Tibial nerve (tissue), 4 donors: Measurements from ENCODE around the gene EMX2. TPM values are rescaled to one million over a fixed set of nuclear protein-coding genes. Genes with fewer than 3 reads are reported as not detected.

Experiments
- DNase-seq, 2 donors: peaks; one replicate each; pipeline ENCODE4 v3.0.0-alpha.2; 2019; ENCODE audit warnings: low spot score in 2 of 2
- H3K27ac ChIP-seq, 4 donors: fragments of 200-600 bp; sonication (generic) in 3 of 4; one replicate each; pipeline ENCODE4 v1.5.1; 2017 to 2019; ENCODE audit warnings: mild to moderate bottlenecking in 1 of 4
- H3K27me3 ChIP-seq, 2 donors: fragments of 200-600 bp; sonication (generic) in 1 of 2; one replicate each; pipeline versions ENCODE4 v1.5.1 to v1.6.0; 2017 to 2019
- H3K36me3 ChIP-seq, 3 donors: fragments of 200-600 bp; sonication (generic); one replicate each; pipeline ENCODE4 v1.5.1; 2018 to 2019
- H3K4me1 ChIP-seq, 4 donors: fragments of 200-600 bp; sonication (generic) in 3 of 4; one replicate each; pipeline ENCODE4 v1.5.1; 2017 to 2019
- H3K4me3 ChIP-seq, 4 donors: fragments of 200-600 bp; sonication (generic) in 3 of 4; one replicate each; pipeline ENCODE4 v1.5.1; 2017 to 2019; ENCODE audit warnings: mild to moderate bottlenecking in 1 of 4, moderate library complexity in 1 of 4
- H3K9me3 ChIP-seq, 4 donors: fragments of 200-600 bp; sonication (generic) in 3 of 4; one replicate each; pipeline ENCODE4 v1.5.1; 2017 to 2019
- CTCF ChIP-seq, 5 experiments: fragments of 200-600 bp in 3 of 5; fragments of 450-650 bp in 2 of 5; sonication (generic) in 3 of 5; IDR thresholded peaks; one replicate each; pipeline ENCODE4 v1.5.1; 2016 to 2019; ENCODE audit warnings: antibody characterized with exemption in 5 of 5, mild to moderate bottlenecking in 3 of 5, moderate library complexity in 2 of 5
- EP300 ChIP-seq, 2 donors: sonication (generic); formaldehyde crosslinking; IDR thresholded peaks; one replicate each; pipeline ENCODE4 v1.6.1; 2017; ENCODE audit warnings: antibody characterized with exemption in 2 of 2, mild to moderate bottlenecking in 1 of 2
- POLR2A ChIP-seq, 2 donors: fragments of 450-650 bp; IDR thresholded peaks; one replicate each; pipeline ENCODE4 v1.6.1; 2017; ENCODE audit warnings: antibody characterized with exemption in 2 of 2, mild to moderate bottlenecking in 2 of 2, moderate library complexity in 2 of 2
- WGBS, 2 donors: methylation state at CpG; one replicate each; pipeline ENCODE4 v1.1.5; 2018; 5-methylcytosine and 5-hydroxymethylcytosine counted together
- total RNA-seq, 4 donors: library from RNA; depleted of rRNA; stranded (reverse); fragments of >200 nt; gene quantifications; one replicate each; pipeline ENCODE4 v1.1.0, GENCODE V29; 2016

EMX2 gene
- total RNA-seq, 4 donors from 2014 or later = 0.44 to 2.3 (median 1.1) TPM

GRCh38 chr10:117552156-117552631 is 9.6 kb downstream of the EMX2 start:
- H3K36me3 ChIP-seq = no peaks in the 10 kb centered on the region
- TF ChIP-seq EP300 (IDR thresholded peaks at IDR 0.05) (no peak), CTCF (IDR thresholded peaks at IDR 0.05) (no peak), POLR2A (IDR thresholded peaks at IDR 0.05) (no peak)
- peaks cover 0 to 94% of the 10 kb centered on the region in 2 donors for H3K27me3 ChIP-seq
- H3K4me3 ChIP-seq = no peak overlapping the region
- no peaks in the 10 kb centered on the region for H3K9me3 ChIP-seq
- no peak for DNase-seq
- H3K4me1 ChIP-seq = peaks cover 0 to 45% (median 4%) of the 10 kb centered on the region in 4 donors
- no peak overlapping the region for H3K27ac ChIP-seq
- WGBS, 2 donors = 8 to 19% methylated on average over 27 to 39 of the region's 39 CpGs

DNA sequence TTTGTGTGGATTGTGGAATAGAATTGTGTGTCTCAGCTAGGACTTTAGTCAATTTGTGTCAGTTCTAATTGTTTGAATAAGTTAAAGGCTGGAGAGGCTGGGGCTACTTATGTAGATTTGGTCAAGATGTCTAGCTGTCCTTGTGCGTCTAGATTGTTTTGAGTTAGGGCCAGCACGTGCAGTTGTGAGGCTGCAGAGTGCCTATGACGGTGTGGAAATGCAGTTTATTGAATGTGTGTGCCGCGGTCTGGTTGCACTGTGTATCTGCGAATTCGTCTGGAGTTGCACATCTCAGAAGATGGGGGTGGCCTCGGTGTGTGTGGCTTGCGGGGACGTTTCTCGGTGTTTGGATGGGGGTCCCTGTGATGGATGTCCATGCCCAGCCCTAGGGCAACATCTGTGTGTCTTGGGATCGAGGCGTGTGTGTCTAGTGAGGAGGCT is 10.2 kb downstream of the EMX2 start:
- no peak for TF ChIP-seq CTCF (IDR thresholded peaks at IDR 0.05)
- TF ChIP-seq EP300 (IDR thresholded peaks at IDR 0.05) = no peak
- TF ChIP-seq POLR2A (IDR thresholded peaks at IDR 0.05) = no peak
- H3K27me3 ChIP-seq = peaks cover 0 to 89% of the 10 kb centered on the region in 2 donors
- peaks cover 0 to 40% (median 3%) of the 10 kb centered on the region in 4 donors for H3K4me1 ChIP-seq
- H3K9me3 ChIP-seq = no peaks in the 10 kb centered on the region
- DNase-seq = no peak
- 3 to 14% methylated on average over 9 to 13 of the region's 13 CpGs for WGBS, 2 donors
- no peak overlapping the region for H3K4me3 ChIP-seq
- no peaks in the 10 kb centered on the region for H3K36me3 ChIP-seq
- no peak overlapping the region for H3K27ac ChIP-seq

GRCh38 chr10:117553142-117553814 is 10.7 kb downstream of the EMX2 start:
- H3K4me1 ChIP-seq = peaks cover 0 to 34% (median 3%) of the 10 kb centered on the region in 4 donors
- DNase-seq = no peak
- no peaks in the 10 kb centered on the region for H3K36me3 ChIP-seq
- WGBS, 2 donors = 6% methylated on average over 35 to 63 of the region's 65 CpGs
- peaks cover 0 to 87% of the 10 kb centered on the region in 2 donors for H3K27me3 ChIP-seq
- peak overlapping the region in 1 of 4 donors; percentile 4 for H3K4me3 ChIP-seq
- H3K27ac ChIP-seq = no peak overlapping the region
- no peak for TF ChIP-seq EP300 (IDR thresholded peaks at IDR 0.05)
- no peak for TF ChIP-seq POLR2A (IDR thresholded peaks at IDR 0.05)
- TF ChIP-seq CTCF (IDR thresholded peaks at IDR 0.05) = no peak
- H3K9me3 ChIP-seq = no peaks in the 10 kb centered on the region

DNA sequence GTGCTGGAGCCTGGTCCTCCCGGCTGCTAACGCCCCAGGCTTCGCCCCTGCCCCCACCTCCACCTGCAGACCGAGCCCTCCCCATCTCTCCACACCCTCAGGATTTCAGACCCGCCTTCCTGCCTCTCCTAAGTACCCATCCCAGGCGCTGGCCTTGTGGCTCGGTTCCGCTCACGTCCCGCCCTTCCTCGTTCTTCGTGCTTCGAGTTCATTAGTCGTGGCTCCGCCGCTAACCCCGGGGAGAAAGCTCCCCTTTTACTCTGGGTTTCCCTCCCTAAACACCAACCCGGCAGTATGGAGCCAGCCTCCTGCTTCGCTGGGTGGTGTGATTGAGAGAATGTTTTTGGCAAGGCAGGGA is 11.2 kb downstream of the EMX2 start:
- peak overlapping the region in 1 of 4 donors; percentile 4 for H3K4me3 ChIP-seq
- peaks cover 0 to 86% of the 10 kb centered on the region in 2 donors for H3K27me3 ChIP-seq
- 4 to 15% methylated on average over 16 to 19 of the region's 19 CpGs for WGBS, 2 donors
- DNase-seq = no peak
- TF ChIP-seq POLR2A (IDR thresholded peaks at IDR 0.05) (no peak), CTCF (IDR thresholded peaks at IDR 0.05) (no peak), EP300 (IDR thresholded peaks at IDR 0.05) (no peak)
- H3K36me3 ChIP-seq = no peaks in the 10 kb centered on the region
- H3K27ac ChIP-seq = no peak overlapping the region
- no peaks in the 10 kb centered on the region for H3K9me3 ChIP-seq
- H3K4me1 ChIP-seq = peaks cover 0 to 33% (median 3%) of the 10 kb centered on the region in 4 donors

GRCh38 chr10:117554241-117554814 is 11.8 kb downstream of the EMX2 start:
- H3K36me3 ChIP-seq = no peaks in the 10 kb centered on the region
- TF ChIP-seq POLR2A (IDR thresholded peaks at IDR 0.05) (no peak), EP300 (IDR thresholded peaks at IDR 0.05) (no peak), CTCF (IDR thresholded peaks at IDR 0.05) (no peak)
- 39 to 42% methylated on average over 11 to 14 of the region's 14 CpGs for WGBS, 2 donors
- H3K9me3 ChIP-seq = no peaks in the 10 kb centered on the region
- no peak overlapping the region for H3K4me3 ChIP-seq
- H3K27ac ChIP-seq = no peak overlapping the region
- peaks cover 0 to 33% (median 3%) of the 10 kb centered on the region in 4 donors for H3K4me1 ChIP-seq
- peaks cover 0 to 80% of the 10 kb centered on the region in 2 donors for H3K27me3 ChIP-seq
- DNase-seq = no peak
